Lower lobe of right lung (tissue), 2 donors: ENCODE data around the gene NDUFA5. TPM values are rescaled to one million over a fixed set of nuclear protein-coding genes. Genes with fewer than 3 reads are reported as not detected.

Experiments
- ATAC-seq, 2 donors: fragments of 200-7000 bp; cut with Tn5 transposase; one replicate each; pipeline ENCODE4 v1.9.1; 2020 to 2022; ENCODE audit warnings: mild to moderate bottlenecking in 2 of 2, moderate library complexity in 2 of 2
- DNase-seq: peaks from one replicate; pipeline ENCODE4 v3.0.0-alpha.2; 2020
- H3K27ac ChIP-seq: fragments of 200-600 bp; one replicate; pipeline ENCODE4 v1.8.0; 2022
- H3K27me3 ChIP-seq: fragments of 200-600 bp; one replicate; pipeline ENCODE4 v1.8.0; 2022; ENCODE audit warnings: low read depth
- H3K36me3 ChIP-seq: fragments of 200-600 bp; one replicate; pipeline ENCODE4 v1.8.0; 2022; ENCODE audit warnings: mild to moderate bottlenecking
- H3K4me1 ChIP-seq: fragments of 200-600 bp; one replicate; pipeline ENCODE4 v1.8.0; 2022
- H3K4me3 ChIP-seq: fragments of 200-600 bp; one replicate; pipeline ENCODE4 v1.8.0; 2022; ENCODE audit warnings: mild to moderate bottlenecking
- H3K9me3 ChIP-seq: fragments of 200-600 bp; one replicate; pipeline ENCODE4 v1.8.0; 2022
- intact Hi-C: fragments of 100-400 bp; cut with DNase I; formaldehyde crosslinking; loops from one replicate; pipeline ENCODE4 v1.11.0; 2022
- total RNA-seq: library from RNA; stranded (reverse); fragmentation: NEBNext Ultra II Directional; extraction: Animal tissue kit (Norgen Biotek cat#: 25700); gene quantifications from one replicate; pipeline ENCODE4 v1.2.1, GENCODE V29; 2021
- TF ChIP-seq, protein P1 (sequence below): fragments of 200-600 bp; IDR thresholded peaks from one replicate; pipeline ENCODE4 v1.8.0; 2022; ENCODE audit warnings: antibody characterized with exemption, mild to moderate bottlenecking
- donor health status: DM: no; HTN: yes; CAD: no; lungs with severe emphysema.

The NDUFA5 gene
- total RNA-seq, 1 donor from 2014 or later, result 61.4 TPM

DNA sequence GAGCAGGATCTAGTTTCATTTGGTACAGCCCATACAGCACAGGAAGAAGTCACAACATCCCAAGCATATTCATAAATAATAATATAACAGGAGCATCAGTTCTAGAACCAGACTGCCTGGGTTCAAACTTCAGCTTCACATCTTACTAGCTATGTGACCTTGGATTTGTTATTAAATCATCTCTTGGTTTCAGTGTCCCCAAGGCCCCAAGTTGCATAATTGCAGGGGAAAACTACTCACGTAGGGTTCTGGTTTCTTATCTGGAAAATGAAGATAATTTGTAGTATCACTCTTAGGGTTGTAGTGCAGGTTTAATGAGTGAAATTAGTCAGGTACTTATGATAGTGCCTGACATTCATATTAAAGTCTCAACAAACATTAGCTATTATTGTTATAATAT lies 17.7 kb downstream of the NDUFA5 start:
- Histone ChIP-seq H3K27ac (no peak overlapping the region), H3K4me1 (no peaks in the 10 kb centered on the region), H3K27me3 (no peaks in the 10 kb centered on the region), H3K9me3 (no peaks in the 10 kb centered on the region), H3K36me3 (peaks cover 30% of the 10 kb centered on the region), H3K4me3 (no peak overlapping the region)
- ATAC-seq (no peak), DNase-seq (no peak)
- intact Hi-C loops, result no loop called here
- TF ChIP-seq, protein P1, sequence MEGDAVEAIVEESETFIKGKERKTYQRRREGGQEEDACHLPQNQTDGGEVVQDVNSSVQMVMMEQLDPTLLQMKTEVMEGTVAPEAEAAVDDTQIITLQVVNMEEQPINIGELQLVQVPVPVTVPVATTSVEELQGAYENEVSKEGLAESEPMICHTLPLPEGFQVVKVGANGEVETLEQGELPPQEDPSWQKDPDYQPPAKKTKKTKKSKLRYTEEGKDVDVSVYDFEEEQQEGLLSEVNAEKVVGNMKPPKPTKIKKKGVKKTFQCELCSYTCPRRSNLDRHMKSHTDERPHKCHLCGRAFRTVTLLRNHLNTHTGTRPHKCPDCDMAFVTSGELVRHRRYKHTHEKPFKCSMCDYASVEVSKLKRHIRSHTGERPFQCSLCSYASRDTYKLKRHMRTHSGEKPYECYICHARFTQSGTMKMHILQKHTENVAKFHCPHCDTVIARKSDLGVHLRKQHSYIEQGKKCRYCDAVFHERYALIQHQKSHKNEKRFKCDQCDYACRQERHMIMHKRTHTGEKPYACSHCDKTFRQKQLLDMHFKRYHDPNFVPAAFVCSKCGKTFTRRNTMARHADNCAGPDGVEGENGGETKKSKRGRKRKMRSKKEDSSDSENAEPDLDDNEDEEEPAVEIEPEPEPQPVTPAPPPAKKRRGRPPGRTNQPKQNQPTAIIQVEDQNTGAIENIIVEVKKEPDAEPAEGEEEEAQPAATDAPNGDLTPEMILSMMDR, result no peak

DNA sequence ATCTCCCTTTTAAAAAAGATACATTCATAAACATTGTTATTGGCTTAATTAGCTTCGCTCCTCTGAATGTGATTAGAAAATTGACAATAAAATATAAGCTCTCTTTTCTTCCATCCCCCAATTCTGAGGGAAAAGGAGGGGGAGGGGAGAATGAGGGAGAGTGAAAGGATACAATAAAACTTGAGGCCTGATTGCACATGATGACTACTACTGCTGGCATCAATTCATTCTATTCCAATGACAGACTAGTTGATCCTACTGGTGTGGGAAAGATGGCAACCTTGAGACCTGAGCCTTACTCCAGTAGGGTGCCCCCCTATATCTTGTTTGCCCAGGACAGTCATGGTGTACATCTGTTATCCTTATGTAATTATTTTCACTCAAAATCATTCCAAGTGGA lies 18.7 kb downstream of the NDUFA5 start:
- peaks cover 3% of the 10 kb centered on the region for H3K4me1 ChIP-seq
- peaks cover 29% of the 10 kb centered on the region for H3K36me3 ChIP-seq
- no peak overlapping the region for H3K4me3 ChIP-seq
- ATAC-seq (no peak), DNase-seq (no peak)
- no peak overlapping the region for H3K27ac ChIP-seq
- no peaks in the 10 kb centered on the region for H3K9me3 ChIP-seq
- H3K27me3 ChIP-seq, result no peaks in the 10 kb centered on the region
- intact Hi-C loops, result no loop called here
- TF ChIP-seq, protein P1, result no peak

DNA sequence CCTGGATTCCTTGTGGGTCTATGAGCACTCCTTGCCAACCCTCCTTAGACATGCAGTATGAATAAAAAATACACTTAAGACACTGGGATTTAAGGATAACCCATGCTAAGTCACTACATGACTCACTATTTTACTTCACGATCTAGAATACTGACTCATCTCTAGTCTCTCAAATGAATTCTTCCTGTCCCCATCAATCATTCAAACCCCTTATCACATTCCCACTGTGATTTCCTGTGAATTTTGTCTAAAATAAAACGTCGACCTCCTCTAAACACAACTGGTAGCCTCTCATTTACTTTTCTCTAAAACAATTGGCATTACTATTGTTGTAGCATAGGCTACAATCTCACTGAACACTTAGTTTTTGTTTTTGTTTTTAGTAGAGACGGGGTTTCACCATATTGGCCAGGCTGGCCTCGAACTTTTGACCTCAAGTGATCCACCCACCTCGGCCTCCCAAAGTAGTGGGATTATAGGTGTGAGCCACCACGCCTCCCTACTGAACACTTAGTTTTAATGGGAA lies 19.4 kb downstream of the NDUFA5 start:
- TF ChIP-seq, protein P1, result no peak
- no peak for ATAC-seq
- intact Hi-C loops, result no loop called here
- no peak for DNase-seq
- H3K27me3 ChIP-seq, result no peaks in the 10 kb centered on the region
- peaks cover 26% of the 10 kb centered on the region for H3K36me3 ChIP-seq
- no peaks in the 10 kb centered on the region for H3K9me3 ChIP-seq
- H3K4me1 ChIP-seq, result peaks cover 9% of the 10 kb centered on the region
- H3K27ac ChIP-seq, result no peak overlapping the region
- H3K4me3 ChIP-seq, result no peak overlapping the region

DNA sequence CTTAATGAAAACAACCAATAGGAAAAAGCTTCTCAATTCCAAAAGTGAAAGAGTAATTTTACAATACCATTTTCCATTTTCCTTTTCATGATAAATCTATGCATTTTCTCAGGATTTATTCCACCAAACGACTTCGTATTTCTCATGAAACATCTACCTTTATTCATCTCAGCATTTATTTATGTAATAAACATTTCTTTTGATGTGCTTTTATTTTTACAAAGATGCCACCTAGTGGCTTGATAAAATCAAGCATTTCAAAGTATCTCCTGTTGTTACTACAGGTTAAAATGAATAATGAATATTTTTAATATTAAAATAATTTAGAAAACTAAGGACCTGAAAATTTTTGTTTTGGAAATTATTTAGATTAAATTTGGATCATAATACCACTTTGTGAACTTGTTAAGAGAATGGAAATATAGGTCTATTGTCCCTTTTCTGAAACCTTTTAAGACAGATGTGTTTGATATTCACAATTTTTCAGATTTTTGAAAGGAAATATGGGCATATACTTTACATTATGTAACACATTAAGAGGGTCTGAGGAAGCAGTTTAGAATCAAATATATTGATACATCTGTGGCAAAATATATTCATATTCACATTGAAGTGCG lies 20.5 kb downstream of the NDUFA5 start:
- ATAC-seq (no peak), DNase-seq (no peak)
- H3K27me3 ChIP-seq, result no peaks in the 10 kb centered on the region
- H3K4me1 ChIP-seq, result peaks cover 14% of the 10 kb centered on the region
- H3K36me3 ChIP-seq, result peaks cover 17% of the 10 kb centered on the region
- intact Hi-C loops, result no loop called here
- no peaks in the 10 kb centered on the region for H3K9me3 ChIP-seq
- TF ChIP-seq, protein P1, result peak; percentile 53
- no peak overlapping the region for H3K27ac ChIP-seq
- H3K4me3 ChIP-seq, result no peak overlapping the region

DNA sequence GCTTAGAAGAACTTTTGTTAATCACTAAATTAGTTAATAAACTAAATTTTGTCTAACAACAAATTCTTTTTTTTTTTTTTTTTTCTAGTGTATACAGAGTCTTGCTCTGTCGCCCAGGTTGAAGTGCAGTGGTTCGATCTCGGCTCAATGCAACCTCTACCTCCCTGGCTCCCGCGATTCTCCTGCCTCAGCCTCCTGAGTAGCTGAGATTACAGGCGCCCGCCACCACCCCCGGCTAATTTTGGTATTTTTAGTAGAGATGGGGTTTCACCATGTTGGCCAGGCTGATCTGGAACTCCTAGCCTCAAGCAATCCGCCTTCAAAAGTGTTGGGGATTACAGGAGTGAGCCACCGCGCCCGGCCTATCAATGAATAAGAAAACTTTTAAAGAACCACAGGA lies 22.1 kb downstream of the NDUFA5 start:
- intact Hi-C loops, result no loop called here
- no peaks in the 10 kb centered on the region for H3K27me3 ChIP-seq
- H3K9me3 ChIP-seq, result no peaks in the 10 kb centered on the region
- H3K4me3 ChIP-seq, result peak overlapping the region; percentile 64
- ATAC-seq (no peak), DNase-seq (peak; percentile 45)
- peaks cover 14% of the 10 kb centered on the region for H3K4me1 ChIP-seq
- peaks cover 10% of the 10 kb centered on the region for H3K36me3 ChIP-seq
- H3K27ac ChIP-seq, result peak overlapping the region; percentile 28
- TF ChIP-seq, protein P1, result no peak
